SK-N-SH treated with all-trans-retinoic acid at 6 μM for 48 hours (cell line): ENCODE results near the gene TBR1.

Source experiments
- ATAC-seq: fragments of 200-7000 bp; cut with Tn5 transposase; 3 replicates; pipeline ENCODE4 v1.9.1; 2020; ENCODE audit warnings: mild to moderate bottlenecking, moderate library complexity
- ARNTL ChIP-seq: fragments of 450-650 bp; formaldehyde crosslinking; IDR thresholded peaks from 2 replicates; pipeline ENCODE4 v1.5.0; 2020; ENCODE audit warnings: low read depth, mild to moderate bottlenecking, moderate library complexity, borderline replicate concordance
- BACH2 ChIP-seq: fragments of 250-450 bp; sonication (Bioruptor Pico); IDR thresholded peaks from 2 replicates; pipeline ENCODE4 v1.9.0; 2021; ENCODE audit warnings: mild to moderate bottlenecking, borderline replicate concordance
- CREB5 ChIP-seq: fragments of 250-450 bp; sonication (Bioruptor Pico); IDR thresholded peaks from 2 replicates; pipeline ENCODE4 v1.5.1; 2020; ENCODE audit warnings: low read depth, mild to moderate bottlenecking, moderate library complexity
- CSDC2 ChIP-seq: fragments of 250-450 bp; sonication (Bioruptor Pico); IDR thresholded peaks from 2 replicates; pipeline ENCODE4 v1.5.0; 2020; ENCODE audit warnings: mild to moderate bottlenecking, moderate library complexity
- GLIS3 ChIP-seq: fragments of 250-450 bp; sonication (Bioruptor Pico); IDR thresholded peaks from 2 replicates; pipeline ENCODE4 v1.5.0; 2020; ENCODE audit warnings: mild to moderate bottlenecking, moderate library complexity
- ISL1 ChIP-seq: fragments of 250-450 bp; sonication (Bioruptor Pico); IDR thresholded peaks from 2 replicates; pipeline ENCODE4 v2.1.2; 2022; ENCODE audit warnings: mild to moderate bottlenecking, moderate library complexity
- OSR1 ChIP-seq: fragments of 250-450 bp; sonication (Bioruptor Pico); IDR thresholded peaks from 2 replicates; pipeline ENCODE4 v1.8.0; 2022; ENCODE audit warnings: moderate library complexity, mild to moderate bottlenecking, inconsistent platforms
- PPARA ChIP-seq: fragments of 250-450 bp; sonication (Bioruptor Pico); IDR thresholded peaks from 2 replicates; pipeline ENCODE4 v1.5.0; 2020; ENCODE audit warnings: mild to moderate bottlenecking, borderline replicate concordance
- RARB ChIP-seq: fragments of 250-450 bp; sonication (Bioruptor Pico); IDR thresholded peaks from 2 replicates; pipeline ENCODE4 v1.8.0; 2021; ENCODE audit warnings: mild to moderate bottlenecking, moderate library complexity
- SNAI2 ChIP-seq: fragments of 250-450 bp; sonication (Bioruptor Pico); IDR thresholded peaks from 2 replicates; pipeline ENCODE4 v1.5.0; 2020; ENCODE audit warnings: mild to moderate bottlenecking, moderate library complexity
- TCF4 ChIP-seq: fragments of 250-450 bp; sonication (Bioruptor Pico); IDR thresholded peaks from 2 replicates; pipeline ENCODE4 v1.8.0; 2021; ENCODE audit warnings: mild to moderate bottlenecking, moderate library complexity, borderline replicate concordance
- TOX ChIP-seq: fragments of 250-450 bp; sonication (Bioruptor Pico); IDR thresholded peaks from 2 replicates; pipeline ENCODE4 v1.8.0; 2021; ENCODE audit warnings: mild to moderate bottlenecking, moderate library complexity, borderline replicate concordance
- TSHZ2 ChIP-seq: fragments of 250-450 bp; sonication (Bioruptor Pico); IDR thresholded peaks from 2 replicates; pipeline ENCODE4 v1.5.0; 2020; ENCODE audit warnings: mild to moderate bottlenecking, moderate library complexity
- ZNF565 ChIP-seq: fragments of 450-650 bp; formaldehyde crosslinking; conservative IDR thresholded peaks from 2 replicates; pipeline ENCODE4 v1.5.0; 2020; ENCODE audit warnings: low read depth, mild to moderate bottlenecking, moderate library complexity
- ZNF70 ChIP-seq: fragments of 450-650 bp; formaldehyde crosslinking; IDR thresholded peaks from 2 replicates; pipeline ENCODE4 v1.5.0; 2020; ENCODE audit warnings: mild to moderate bottlenecking, moderate library complexity
- ZNF8 ChIP-seq: fragments of 450-650 bp; formaldehyde crosslinking; IDR thresholded peaks from 2 replicates; pipeline ENCODE4 v1.5.0; 2020; ENCODE audit warnings: mild to moderate bottlenecking, moderate library complexity
- TF ChIP-seq, protein P1 (sequence below): fragments of 250-450 bp; sonication (Bioruptor Pico); IDR thresholded peaks from 2 replicates; pipeline ENCODE4 v1.8.0; 2021; ENCODE audit warnings: low read depth, mild to moderate bottlenecking, moderate library complexity, borderline replicate concordance
- TF ChIP-seq, protein P2 (sequence below): fragments of 250-450 bp; sonication (Bioruptor Pico); IDR thresholded peaks from 2 replicates; pipeline ENCODE4 v1.8.0; 2020; ENCODE audit warnings: mild to moderate bottlenecking, moderate library complexity, borderline replicate concordance

Gene TBR1

GRCh38 chr2:161422816-161423403, 6.8 kb downstream of the TBR1 start (continued):
- TF ChIP-seq ISL1 (no peak), TCF4 (no peak), GLIS3 (CRISPR knock-in tag) (no peak), CREB5 (CRISPR knock-in tag) (no peak), BACH2 (CRISPR knock-in tag) (no peak)
- TF ChIP-seq, protein P1, sequence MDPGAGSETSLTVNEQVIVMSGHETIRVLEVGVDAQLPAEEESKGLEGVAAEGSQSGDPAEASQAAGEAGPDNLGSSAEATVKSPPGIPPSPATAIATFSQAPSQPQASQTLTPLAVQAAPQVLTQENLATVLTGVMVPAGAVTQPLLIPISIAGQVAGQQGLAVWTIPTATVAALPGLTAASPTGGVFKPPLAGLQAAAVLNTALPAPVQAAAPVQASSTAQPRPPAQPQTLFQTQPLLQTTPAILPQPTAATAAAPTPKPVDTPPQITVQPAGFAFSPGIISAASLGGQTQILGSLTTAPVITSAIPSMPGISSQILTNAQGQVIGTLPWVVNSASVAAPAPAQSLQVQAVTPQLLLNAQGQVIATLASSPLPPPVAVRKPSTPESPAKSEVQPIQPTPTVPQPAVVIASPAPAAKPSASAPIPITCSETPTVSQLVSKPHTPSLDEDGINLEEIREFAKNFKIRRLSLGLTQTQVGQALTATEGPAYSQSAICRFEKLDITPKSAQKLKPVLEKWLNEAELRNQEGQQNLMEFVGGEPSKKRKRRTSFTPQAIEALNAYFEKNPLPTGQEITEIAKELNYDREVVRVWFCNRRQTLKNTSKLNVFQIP (CRISPR knock-in tag) = no peak
- TF ChIP-seq, all 23 proteins: peak for 0

DNA sequence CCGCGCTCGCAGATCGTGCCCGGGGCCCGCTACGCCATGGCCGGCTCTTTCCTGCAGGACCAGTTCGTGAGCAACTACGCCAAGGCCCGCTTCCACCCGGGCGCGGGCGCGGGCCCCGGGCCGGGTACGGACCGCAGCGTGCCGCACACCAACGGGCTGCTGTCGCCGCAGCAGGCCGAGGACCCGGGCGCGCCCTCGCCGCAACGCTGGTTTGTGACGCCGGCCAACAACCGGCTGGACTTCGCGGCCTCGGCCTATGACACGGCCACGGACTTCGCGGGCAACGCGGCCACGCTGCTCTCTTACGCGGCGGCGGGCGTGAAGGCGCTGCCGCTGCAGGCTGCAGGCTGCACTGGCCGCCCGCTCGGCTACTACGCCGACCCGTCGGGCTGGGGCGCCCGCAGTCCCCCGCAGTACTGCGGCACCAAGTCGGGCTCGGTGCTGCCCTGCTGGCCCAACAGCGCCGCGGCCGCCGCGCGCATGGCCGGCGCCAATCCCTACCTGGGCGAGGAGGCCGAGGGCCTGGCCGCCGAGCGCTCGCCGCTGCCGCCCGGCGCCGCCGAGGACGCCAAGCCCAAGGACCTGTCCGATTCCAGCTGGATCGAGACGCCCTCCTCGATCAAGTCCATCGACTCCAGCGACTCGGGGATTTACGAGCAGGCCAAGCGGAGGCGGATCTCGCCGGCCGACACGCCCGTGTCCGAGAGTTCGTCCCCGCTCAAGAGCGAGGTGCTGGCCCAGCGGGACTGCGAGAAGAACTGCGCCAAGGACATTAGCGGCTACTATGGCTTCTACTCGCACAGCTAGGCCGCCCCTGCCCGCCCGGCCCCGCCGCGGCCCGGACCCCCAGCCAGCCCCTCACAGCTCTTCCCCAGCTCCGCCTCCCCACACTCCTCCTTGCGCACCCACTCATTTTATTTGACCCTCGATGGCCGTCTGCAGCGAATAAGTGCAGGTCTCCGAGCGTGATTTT, 7.6 kb downstream of the TBR1 start:
- peak; percentile 60 for ATAC-seq
- TF ChIP-seq ZNF70 (CRISPR knock-in tag) (no peak), RARB (CRISPR knock-in tag) (no peak), BACH2 (CRISPR knock-in tag) (no peak), CSDC2 (no peak), TSHZ2 (CRISPR knock-in tag) (no peak), SNAI2 (CRISPR knock-in tag) (no peak), ZNF8 (CRISPR knock-in tag) (no peak), PPARA (no peak), ARNTL (CRISPR knock-in tag) (no peak)
- TF ChIP-seq, protein P2, sequence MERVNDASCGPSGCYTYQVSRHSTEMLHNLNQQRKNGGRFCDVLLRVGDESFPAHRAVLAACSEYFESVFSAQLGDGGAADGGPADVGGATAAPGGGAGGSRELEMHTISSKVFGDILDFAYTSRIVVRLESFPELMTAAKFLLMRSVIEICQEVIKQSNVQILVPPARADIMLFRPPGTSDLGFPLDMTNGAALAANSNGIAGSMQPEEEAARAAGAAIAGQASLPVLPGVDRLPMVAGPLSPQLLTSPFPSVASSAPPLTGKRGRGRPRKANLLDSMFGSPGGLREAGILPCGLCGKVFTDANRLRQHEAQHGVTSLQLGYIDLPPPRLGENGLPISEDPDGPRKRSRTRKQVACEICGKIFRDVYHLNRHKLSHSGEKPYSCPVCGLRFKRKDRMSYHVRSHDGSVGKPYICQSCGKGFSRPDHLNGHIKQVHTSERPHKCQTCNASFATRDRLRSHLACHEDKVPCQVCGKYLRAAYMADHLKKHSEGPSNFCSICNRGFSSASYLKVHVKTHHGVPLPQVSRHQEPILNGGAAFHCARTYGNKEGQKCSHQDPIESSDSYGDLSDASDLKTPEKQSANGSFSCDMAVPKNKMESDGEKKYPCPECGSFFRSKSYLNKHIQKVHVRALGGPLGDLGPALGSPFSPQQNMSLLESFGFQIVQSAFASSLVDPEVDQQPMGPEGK (CRISPR knock-in tag) = no peak

DNA sequence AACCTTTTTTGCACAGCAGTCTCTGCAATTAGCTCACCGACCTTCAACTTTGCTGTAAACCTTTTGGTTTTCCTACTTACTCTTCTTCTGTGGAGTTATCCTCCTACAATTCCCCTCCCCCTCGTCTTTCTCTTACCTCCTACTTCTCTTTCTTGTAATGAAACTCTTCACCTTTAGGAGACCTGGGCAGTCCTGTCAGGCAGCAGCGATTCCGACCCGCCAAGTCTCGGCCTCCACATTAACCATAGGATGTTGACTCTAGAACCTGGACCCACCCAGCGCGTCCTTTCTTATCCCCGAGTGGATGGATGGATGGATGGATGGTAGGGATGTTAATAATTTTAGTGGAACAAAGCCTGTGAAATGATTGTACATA, 8.3 kb downstream of the TBR1 start:
- no peak for TF ChIP-seq ARNTL (CRISPR knock-in tag)
- TF ChIP-seq TSHZ2 (CRISPR knock-in tag) = no peak
- TF ChIP-seq OSR1 (CRISPR knock-in tag) = no peak
- no peak for TF ChIP-seq TOX
- TF ChIP-seq ZNF565 = no peak
- no peak for TF ChIP-seq ZNF8 (CRISPR knock-in tag)
- no peak for TF ChIP-seq BACH2 (CRISPR knock-in tag)
- TF ChIP-seq, all 23 proteins: peak for 0
- ATAC-seq = no peak
